ENCODE results near the gene GRIA1.

Gene GRIA1

GRCh38 chr5:153525536-153525935 lies 35.1 kb downstream of the GRIA1 start:
- no peaks in the 10 kb centered on the region for H3K36me3 ChIP-seq (ENCODE audit: insufficient read depth, low read length)
- H3K27ac ChIP-seq (ENCODE audit: low read depth, low read length): no peak overlapping the region
- peaks cover 10% of the 10 kb centered on the region for H3K4me1 ChIP-seq (ENCODE audit: insufficient read depth, low read length)
- no peak overlapping the region for H3K4me3 ChIP-seq (ENCODE audit: low read depth in 1 of 2, low read length in 2 of 2)
- H3K9ac ChIP-seq (ENCODE audit: low read length): no peak overlapping the region
- H3K27me3 ChIP-seq (ENCODE audit: control insufficient read depth in 1 of 2, insufficient read depth in 2 of 2, low read length in 2 of 2): no peaks in the 10 kb centered on the region
- no peaks in the 10 kb centered on the region for H3K9me3 ChIP-seq (ENCODE audit: low read length)

GRCh38 chr5:153530357-153531143 lies 40.1 kb downstream of the GRIA1 start:
- no peak overlapping the region for H3K9ac ChIP-seq (ENCODE audit: low read length)
- H3K4me3 ChIP-seq (ENCODE audit: low read depth in 1 of 2, low read length in 2 of 2): no peak overlapping the region
- H3K27me3 ChIP-seq (ENCODE audit: control insufficient read depth in 1 of 2, insufficient read depth in 2 of 2, low read length in 2 of 2): no peaks in the 10 kb centered on the region
- no peaks in the 10 kb centered on the region for H3K9me3 ChIP-seq (ENCODE audit: low read length)
- H3K27ac ChIP-seq (ENCODE audit: low read depth, low read length): no peak overlapping the region
- H3K4me1 ChIP-seq (ENCODE audit: insufficient read depth, low read length): no peaks in the 10 kb centered on the region
- H3K36me3 ChIP-seq (ENCODE audit: insufficient read depth, low read length): no peaks in the 10 kb centered on the region

DNA sequence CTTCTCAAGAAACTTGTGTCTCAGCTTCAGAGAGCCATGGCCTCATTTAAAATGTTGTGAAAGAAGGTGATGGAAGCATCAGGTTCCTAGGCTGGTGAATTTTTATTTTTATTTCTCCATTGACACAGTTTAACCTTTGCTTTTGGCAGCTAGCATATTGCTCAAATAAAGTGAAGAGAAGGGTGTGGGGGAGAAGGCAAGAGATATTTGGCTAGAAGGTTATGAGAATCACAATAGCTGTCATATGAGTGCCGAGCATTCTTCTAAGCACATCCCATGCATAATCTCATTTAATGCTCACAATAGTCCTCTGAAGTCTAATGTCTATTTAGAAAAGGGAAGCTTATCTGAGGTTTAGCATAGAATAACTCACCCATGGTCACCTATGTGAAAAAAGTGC lies 43.1 kb downstream of the GRIA1 start:
- H3K4me3 ChIP-seq (ENCODE audit: low read depth in 1 of 2, low read length in 2 of 2): no peak overlapping the region
- no peak overlapping the region for H3K27ac ChIP-seq (ENCODE audit: low read depth, low read length)
- H3K9ac ChIP-seq (ENCODE audit: low read length): no peak overlapping the region
- H3K36me3 ChIP-seq (ENCODE audit: insufficient read depth, low read length): no peaks in the 10 kb centered on the region
- no peaks in the 10 kb centered on the region for H3K4me1 ChIP-seq (ENCODE audit: insufficient read depth, low read length)
- H3K27me3 ChIP-seq (ENCODE audit: control insufficient read depth in 1 of 2, insufficient read depth in 2 of 2, low read length in 2 of 2): no peaks in the 10 kb centered on the region
- H3K9me3 ChIP-seq (ENCODE audit: low read length): no peaks in the 10 kb centered on the region

DNA sequence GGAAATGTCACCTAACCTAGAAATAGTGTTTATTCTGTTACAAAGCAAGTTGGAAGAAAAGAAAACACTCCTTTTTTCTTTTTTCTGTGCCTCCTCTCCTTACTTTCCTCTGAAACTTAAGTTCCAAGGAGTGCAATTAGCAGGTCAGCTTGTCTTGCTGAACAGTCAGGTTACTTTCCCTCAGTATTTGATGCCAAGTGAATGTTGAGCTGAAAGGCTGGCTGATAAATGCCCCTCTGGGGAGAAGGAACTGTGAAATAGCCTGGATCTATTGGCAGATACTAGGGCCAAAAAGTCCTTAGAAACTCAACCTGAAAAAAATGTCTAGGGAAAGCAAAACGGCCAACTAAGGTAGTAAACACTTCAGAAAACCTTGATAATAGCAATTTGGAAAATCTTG lies 43.6 kb downstream of the GRIA1 start:
- Histone ChIP-seq H3K4me3 (ENCODE audit: low read depth in 1 of 2, low read length in 2 of 2) (no peak overlapping the region), H3K27ac (ENCODE audit: low read depth, low read length) (no peak overlapping the region), H3K36me3 (ENCODE audit: insufficient read depth, low read length) (no peaks in the 10 kb centered on the region), H3K4me1 (ENCODE audit: insufficient read depth, low read length) (no peaks in the 10 kb centered on the region), H3K9ac (ENCODE audit: low read length) (no peak overlapping the region), H3K9me3 (ENCODE audit: low read length) (no peaks in the 10 kb centered on the region), H3K27me3 (ENCODE audit: control insufficient read depth in 1 of 2, insufficient read depth in 2 of 2, low read length in 2 of 2) (no peaks in the 10 kb centered on the region)

DNA sequence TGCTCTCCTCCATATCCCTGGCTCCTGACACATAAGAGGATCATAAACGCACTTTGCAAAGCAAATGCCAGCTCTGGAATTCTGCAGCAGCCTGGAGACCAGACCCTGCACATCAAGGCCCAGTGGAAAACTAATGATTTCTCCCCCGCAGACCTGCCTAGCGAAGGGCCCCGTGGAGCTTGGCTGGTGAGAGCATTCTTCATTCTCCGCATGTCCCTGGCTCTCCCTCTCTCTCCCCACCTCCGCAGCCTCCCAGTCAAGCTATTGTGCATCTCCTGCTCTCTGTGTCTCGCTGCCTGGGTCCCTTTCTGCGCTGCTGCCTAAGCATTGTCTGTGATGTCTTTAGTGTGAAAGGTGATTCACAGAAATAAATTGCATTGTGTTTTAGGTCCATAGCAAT lies 46.7 kb downstream of the GRIA1 start:
- no peak overlapping the region for H3K4me3 ChIP-seq (ENCODE audit: low read depth in 1 of 2, low read length in 2 of 2)
- no peak overlapping the region for H3K27ac ChIP-seq (ENCODE audit: low read depth, low read length)
- no peaks in the 10 kb centered on the region for H3K27me3 ChIP-seq (ENCODE audit: control insufficient read depth in 1 of 2, insufficient read depth in 2 of 2, low read length in 2 of 2)
- no peaks in the 10 kb centered on the region for H3K36me3 ChIP-seq (ENCODE audit: insufficient read depth, low read length)
- no peak overlapping the region for H3K9ac ChIP-seq (ENCODE audit: low read length)
- no peaks in the 10 kb centered on the region for H3K9me3 ChIP-seq (ENCODE audit: low read length)
- no peaks in the 10 kb centered on the region for H3K4me1 ChIP-seq (ENCODE audit: insufficient read depth, low read length)

DNA sequence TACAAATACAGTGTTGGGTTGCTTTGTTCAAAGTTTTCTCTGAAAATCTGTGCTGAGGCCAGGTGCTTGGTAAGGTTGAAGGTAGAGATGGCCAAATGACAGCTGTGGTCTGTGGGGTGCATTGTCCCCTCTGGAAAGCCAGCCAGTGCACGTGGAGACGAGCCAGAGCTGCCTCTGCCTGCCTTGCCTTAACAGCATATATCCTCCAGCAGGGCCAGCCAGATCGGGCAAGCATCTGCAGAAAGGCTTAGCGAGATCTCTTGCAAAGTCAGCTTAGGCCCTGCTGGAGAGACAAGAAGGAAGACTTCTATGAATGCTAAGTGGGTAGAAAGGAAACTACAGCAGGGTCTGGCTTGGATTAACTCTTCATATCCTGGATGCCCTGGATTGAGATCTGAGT lies 49.5 kb downstream of the GRIA1 start:
- Histone ChIP-seq H3K9ac (ENCODE audit: low read length) (no peak overlapping the region), H3K27ac (ENCODE audit: low read depth, low read length) (no peak overlapping the region), H3K4me1 (ENCODE audit: insufficient read depth, low read length) (no peaks in the 10 kb centered on the region), H3K4me3 (ENCODE audit: low read depth in 1 of 2, low read length in 2 of 2) (no peak overlapping the region), H3K36me3 (ENCODE audit: insufficient read depth, low read length) (no peaks in the 10 kb centered on the region), H3K27me3 (ENCODE audit: control insufficient read depth in 1 of 2, insufficient read depth in 2 of 2, low read length in 2 of 2) (no peaks in the 10 kb centered on the region), H3K9me3 (ENCODE audit: low read length) (no peaks in the 10 kb centered on the region)

DNA sequence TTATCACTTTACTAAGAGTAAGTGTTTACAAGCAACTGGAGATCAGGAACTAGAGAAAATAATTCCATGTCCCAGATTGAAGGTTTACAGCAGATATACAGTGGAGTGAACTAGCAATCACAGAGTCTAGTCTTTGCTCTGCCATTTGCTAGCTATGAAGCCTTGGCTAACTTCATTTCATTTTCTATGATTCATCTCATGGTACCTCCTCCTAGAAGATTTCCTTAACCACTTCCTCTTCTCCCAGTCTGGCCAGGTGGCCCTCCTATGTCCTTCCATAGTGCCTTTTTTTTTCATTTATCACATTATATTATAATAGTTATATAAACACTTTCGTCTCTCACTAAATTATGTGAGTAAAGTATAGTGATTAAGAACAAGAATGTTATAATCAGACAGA lies 52.1 kb downstream of the GRIA1 start:
- Histone ChIP-seq H3K27ac (ENCODE audit: low read depth, low read length) (no peak overlapping the region), H3K4me1 (ENCODE audit: insufficient read depth, low read length) (no peaks in the 10 kb centered on the region), H3K4me3 (ENCODE audit: low read depth in 1 of 2, low read length in 2 of 2) (no peak overlapping the region), H3K9me3 (ENCODE audit: low read length) (no peaks in the 10 kb centered on the region), H3K36me3 (ENCODE audit: insufficient read depth, low read length) (no peaks in the 10 kb centered on the region), H3K9ac (ENCODE audit: low read length) (no peak overlapping the region), H3K27me3 (ENCODE audit: control insufficient read depth in 1 of 2, insufficient read depth in 2 of 2, low read length in 2 of 2) (no peaks in the 10 kb centered on the region)

GRCh38 chr5:153543288-153543687 lies 52.8 kb downstream of the GRIA1 start:
- H3K9ac ChIP-seq (ENCODE audit: low read length): no peak overlapping the region
- no peak overlapping the region for H3K27ac ChIP-seq (ENCODE audit: low read depth, low read length)
- H3K4me1 ChIP-seq (ENCODE audit: insufficient read depth, low read length): no peaks in the 10 kb centered on the region
- H3K27me3 ChIP-seq (ENCODE audit: control insufficient read depth in 1 of 2, insufficient read depth in 2 of 2, low read length in 2 of 2): no peaks in the 10 kb centered on the region
- no peak overlapping the region for H3K4me3 ChIP-seq (ENCODE audit: low read depth in 1 of 2, low read length in 2 of 2)
- H3K9me3 ChIP-seq (ENCODE audit: low read length): no peaks in the 10 kb centered on the region
- H3K36me3 ChIP-seq (ENCODE audit: insufficient read depth, low read length): no peaks in the 10 kb centered on the region

GRCh38 chr5:153543959-153544470 lies 53.5 kb downstream of the GRIA1 start:
- Histone ChIP-seq H3K27me3 (ENCODE audit: control insufficient read depth in 1 of 2, insufficient read depth in 2 of 2, low read length in 2 of 2) (no peaks in the 10 kb centered on the region), H3K9ac (ENCODE audit: low read length) (no peak overlapping the region), H3K4me3 (ENCODE audit: low read depth in 1 of 2, low read length in 2 of 2) (no peak overlapping the region), H3K36me3 (ENCODE audit: insufficient read depth, low read length) (no peaks in the 10 kb centered on the region), H3K27ac (ENCODE audit: low read depth, low read length) (no peak overlapping the region), H3K4me1 (ENCODE audit: insufficient read depth, low read length) (no peaks in the 10 kb centered on the region), H3K9me3 (ENCODE audit: low read length) (no peaks in the 10 kb centered on the region)

DNA sequence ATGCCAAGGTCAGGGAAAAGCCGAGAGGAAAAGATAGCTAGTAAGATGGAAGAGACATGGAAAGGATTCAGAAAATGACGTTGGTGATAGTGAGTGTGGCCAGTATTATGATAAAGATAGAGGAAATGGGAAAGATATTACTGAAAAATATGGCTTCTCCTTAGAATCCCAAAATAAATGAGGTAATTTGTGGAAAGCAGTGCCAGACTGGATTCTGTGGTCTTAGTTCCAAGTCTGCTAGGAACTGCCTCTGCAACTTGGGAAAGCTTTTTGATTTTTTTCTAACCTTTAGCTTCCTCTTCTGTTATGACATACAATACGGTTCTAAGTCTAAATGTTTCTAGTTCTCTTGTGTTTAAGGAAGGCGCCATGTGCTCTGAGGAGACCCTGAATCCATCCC lies 54.2 kb downstream of the GRIA1 start:
- Histone ChIP-seq H3K27ac (ENCODE audit: low read depth, low read length) (no peak overlapping the region), H3K9ac (ENCODE audit: low read length) (no peak overlapping the region), H3K9me3 (ENCODE audit: low read length) (no peaks in the 10 kb centered on the region), H3K4me3 (ENCODE audit: low read depth in 1 of 2, low read length in 2 of 2) (no peak overlapping the region), H3K36me3 (ENCODE audit: insufficient read depth, low read length) (no peaks in the 10 kb centered on the region), H3K27me3 (ENCODE audit: control insufficient read depth in 1 of 2, insufficient read depth in 2 of 2, low read length in 2 of 2) (no peaks in the 10 kb centered on the region), H3K4me1 (ENCODE audit: insufficient read depth, low read length) (no peaks in the 10 kb centered on the region)

- Histone ChIP-seq H3K36me3 (ENCODE audit: insufficient read depth, low read length) (no peaks in the 10 kb centered on the region), H3K9me3 (ENCODE audit: low read length) (no peaks in the 10 kb centered on the region), H3K4me1 (ENCODE audit: insufficient read depth, low read length) (peaks cover 4% of the 10 kb centered on the region), H3K9ac (ENCODE audit: low read length) (no peak overlapping the region), H3K27ac (ENCODE audit: low read depth, low read length) (no peak overlapping the region), H3K27me3 (ENCODE audit: control insufficient read depth in 1 of 2, insufficient read depth in 2 of 2, low read length in 2 of 2) (no peaks in the 10 kb centered on the region), H3K4me3 (ENCODE audit: low read depth in 1 of 2, low read length in 2 of 2) (no peak overlapping the region)
These were observed 56.1 kb downstream of the GRIA1 start for GRCh38 chr5:153546566-153546965.

- Histone ChIP-seq H3K27me3 (ENCODE audit: control insufficient read depth in 1 of 2, insufficient read depth in 2 of 2, low read length in 2 of 2) (no peaks in the 10 kb centered on the region), H3K9me3 (ENCODE audit: low read length) (no peaks in the 10 kb centered on the region), H3K4me1 (ENCODE audit: insufficient read depth, low read length) (peaks cover 13% of the 10 kb centered on the region), H3K27ac (ENCODE audit: low read depth, low read length) (no peak overlapping the region), H3K9ac (ENCODE audit: low read length) (no peak overlapping the region), H3K36me3 (ENCODE audit: insufficient read depth, low read length) (no peaks in the 10 kb centered on the region), H3K4me3 (ENCODE audit: low read depth in 1 of 2, low read length in 2 of 2) (no peak overlapping the region)
These were observed 61.1 kb downstream of the GRIA1 start for GRCh38 chr5:153551537-153552079.
